Mammary epithelial cell (primary cell): ENCODE results near the gene PARD3B.

Experiments
- CTCF ChIP-seq, 2 donors: IDR thresholded peaks in 1 of 2; conservative IDR thresholded peaks in 1 of 2; 2 replicates each; pipeline ENCODE4 v1.5.1; 2011 to 2012; ENCODE audit warnings: inconsistent platforms in 2 of 2, low read length in 2 of 2, mild to moderate bottlenecking in 2 of 2, control low read depth in 1 of 2, low read depth in 1 of 2; ENCODE audit not compliant: insufficient read depth in 1 of 2; ENCODE audit errors: extremely low read depth in 1 of 2
- EZH2 ChIP-seq: IDR thresholded peaks from 2 replicates; pipeline ENCODE4 v1.6.1; 2012; ENCODE audit warnings: low read length, inconsistent platforms, borderline replicate concordance

GRCh38 chr2:204515416-204515815 lies 29.9 kb upstream of the PARD3B start:
- TF ChIP-seq CTCF (conservative IDR thresholded peaks at IDR 0.05 in 1 of 2, IDR thresholded peaks at IDR 0.05 in 1 of 2; ENCODE audit: extremely low read depth in 1 of 2, insufficient read depth in 1 of 2, low read depth in 1 of 2, low read length in 2 of 2) (no peak), EZH2 (no peak)
